ENCODE data around the gene SPTBN1.

Gene SPTBN1

DNA sequence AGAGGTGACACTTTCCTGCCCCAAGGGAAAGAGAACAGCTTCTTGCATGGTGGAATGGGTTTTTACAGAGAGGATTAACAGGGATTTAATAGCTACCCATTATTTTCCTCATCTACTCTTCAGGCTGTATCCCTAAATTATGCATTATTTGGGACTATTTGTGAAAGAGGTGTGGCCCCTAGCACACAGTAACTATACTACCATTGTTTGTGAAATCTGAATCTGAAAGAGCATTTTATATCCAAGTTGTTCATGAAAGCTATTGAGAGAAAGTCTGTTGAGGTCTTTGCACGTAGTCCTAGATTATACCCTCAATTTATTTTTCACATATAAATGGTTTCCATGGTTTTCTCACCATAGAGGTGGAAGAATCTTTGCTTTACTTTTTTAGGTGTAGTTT, 78.1 kb downstream of the SPTBN1 start:
- DNase-seq = no peak

- no peak for DNase-seq
Measured at GRCh38 chr2:54534625-54535024, 78.5 kb downstream of the SPTBN1 start.

- DNase-seq = no peak
Measured at GRCh38 chr2:54535599-54536195, 79.6 kb downstream of the SPTBN1 start.

DNA sequence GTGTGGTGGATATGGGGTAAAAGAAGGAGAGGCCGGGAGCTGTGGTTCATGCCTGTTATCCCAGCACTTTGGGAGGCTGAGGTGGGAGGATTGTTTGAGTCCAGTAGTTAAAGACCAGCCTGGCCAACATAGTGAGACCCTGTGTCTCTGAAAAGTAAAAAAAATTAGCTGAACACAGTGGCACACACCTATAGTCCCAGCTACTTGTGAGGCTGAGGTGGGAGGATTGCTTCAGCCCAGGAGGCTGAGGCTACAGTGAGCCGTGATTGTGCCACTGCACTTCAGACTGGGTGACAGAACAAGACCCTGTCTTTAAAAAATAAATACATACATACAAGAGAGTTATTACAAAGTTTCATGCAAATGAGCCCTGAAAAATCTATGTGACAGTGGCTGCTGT, 80.6 kb downstream of the SPTBN1 start:
- no peak for DNase-seq

- DNase-seq = no peak
Measured at GRCh38 chr2:54538537-54538936, 82.4 kb downstream of the SPTBN1 start.

DNA sequence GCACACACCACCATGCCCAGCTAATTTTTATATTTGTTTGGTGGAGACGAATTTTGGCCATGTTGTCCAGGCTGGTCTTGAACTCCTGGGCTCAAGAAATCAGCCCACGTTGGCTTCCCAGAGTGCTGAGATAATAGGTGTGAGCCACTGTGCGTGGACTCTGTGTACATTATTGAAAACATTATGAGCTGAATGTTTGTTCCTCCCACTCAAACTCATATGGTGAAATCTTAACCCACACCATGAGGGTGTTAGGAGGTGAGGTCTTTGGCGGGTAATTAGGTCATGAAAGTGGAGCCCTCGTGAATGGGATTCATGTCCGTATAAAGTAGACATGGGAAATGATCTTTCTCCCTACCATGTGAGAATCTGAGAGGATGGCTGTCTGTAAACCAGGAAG, 83.6 kb downstream of the SPTBN1 start:
- no peak for DNase-seq

DNA sequence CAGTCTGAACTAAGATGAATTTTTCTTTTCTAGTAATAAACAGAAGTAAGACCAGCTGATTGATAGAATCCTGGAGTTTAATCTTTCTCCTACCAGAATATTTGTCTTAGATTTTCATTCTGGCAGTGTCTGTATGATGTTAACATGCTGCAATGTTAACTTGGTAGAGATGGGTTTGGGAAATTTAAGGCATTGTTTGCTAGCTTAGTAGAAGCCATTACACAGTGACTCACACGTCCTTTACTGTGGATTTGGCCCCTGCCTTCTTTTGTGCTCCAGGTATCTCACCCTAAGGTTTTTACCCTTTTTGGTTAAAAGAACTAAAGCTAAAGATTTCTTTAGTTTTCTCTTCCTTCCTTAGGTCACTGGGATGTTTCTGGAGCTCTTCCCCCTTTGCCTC, 84.1 kb downstream of the SPTBN1 start:
- DNase-seq = no peak

GRCh38 chr2:54541995-54542394, 85.9 kb downstream of the SPTBN1 start:
- DNase-seq = no peak

- DNase-seq = no peak
Measured at GRCh38 chr2:54543733-54544396, 87.7 kb downstream of the SPTBN1 start.

DNA sequence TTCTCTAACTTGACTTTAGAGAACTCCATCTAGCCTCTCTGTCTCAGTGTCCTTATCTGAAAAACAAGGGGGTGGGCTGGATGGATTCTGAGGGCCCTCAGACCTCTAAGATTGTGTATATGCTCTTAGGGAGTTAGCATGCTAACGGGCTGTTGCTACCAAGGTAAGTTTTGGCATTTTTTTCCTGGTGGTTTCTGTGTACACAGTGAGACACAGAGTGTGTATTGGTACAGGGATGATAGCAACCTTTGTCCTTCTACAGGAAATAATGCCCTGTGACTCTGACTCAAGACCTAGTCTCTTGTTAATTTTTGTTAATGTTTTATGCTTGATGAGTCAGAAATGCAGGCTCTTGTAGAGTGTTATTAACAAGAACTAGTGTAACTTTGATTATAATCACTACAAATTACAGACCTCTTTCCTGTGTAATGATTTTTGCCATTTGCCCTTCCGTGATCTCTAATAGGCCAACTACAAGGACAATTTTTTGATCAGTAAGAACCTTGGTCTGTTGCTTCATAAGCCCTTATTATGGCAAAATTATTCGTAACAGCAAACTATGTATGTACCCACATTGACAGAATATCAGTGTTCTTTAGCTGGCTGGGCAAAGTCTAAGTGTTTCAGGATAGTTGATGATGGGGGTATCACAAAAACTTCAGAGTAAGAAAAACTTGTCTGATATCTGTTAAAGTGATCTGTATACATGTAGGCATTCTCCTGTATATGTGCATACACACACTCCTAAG, 89.7 kb downstream of the SPTBN1 start:
- DNase-seq = no peak

DNA sequence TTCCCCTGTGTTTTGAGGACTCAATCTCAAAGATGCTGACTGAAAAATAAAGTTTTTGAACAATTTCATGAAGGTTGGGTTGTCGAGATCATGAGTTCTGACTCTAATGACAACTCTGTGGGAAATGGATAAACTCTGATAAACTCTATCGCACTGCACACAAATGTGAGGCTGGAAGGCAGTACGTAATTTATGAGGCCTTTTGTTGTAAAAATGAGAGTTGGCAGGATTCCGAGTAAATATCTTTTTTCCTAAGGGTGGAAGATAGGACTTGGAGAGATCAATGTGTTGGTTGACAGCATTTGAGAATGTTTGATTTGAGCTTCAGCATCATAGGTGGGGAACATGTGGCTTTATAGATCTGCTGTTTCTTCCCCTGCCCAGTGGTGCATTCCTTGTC, 90.4 kb downstream of the SPTBN1 start:
- no peak for DNase-seq

DNA sequence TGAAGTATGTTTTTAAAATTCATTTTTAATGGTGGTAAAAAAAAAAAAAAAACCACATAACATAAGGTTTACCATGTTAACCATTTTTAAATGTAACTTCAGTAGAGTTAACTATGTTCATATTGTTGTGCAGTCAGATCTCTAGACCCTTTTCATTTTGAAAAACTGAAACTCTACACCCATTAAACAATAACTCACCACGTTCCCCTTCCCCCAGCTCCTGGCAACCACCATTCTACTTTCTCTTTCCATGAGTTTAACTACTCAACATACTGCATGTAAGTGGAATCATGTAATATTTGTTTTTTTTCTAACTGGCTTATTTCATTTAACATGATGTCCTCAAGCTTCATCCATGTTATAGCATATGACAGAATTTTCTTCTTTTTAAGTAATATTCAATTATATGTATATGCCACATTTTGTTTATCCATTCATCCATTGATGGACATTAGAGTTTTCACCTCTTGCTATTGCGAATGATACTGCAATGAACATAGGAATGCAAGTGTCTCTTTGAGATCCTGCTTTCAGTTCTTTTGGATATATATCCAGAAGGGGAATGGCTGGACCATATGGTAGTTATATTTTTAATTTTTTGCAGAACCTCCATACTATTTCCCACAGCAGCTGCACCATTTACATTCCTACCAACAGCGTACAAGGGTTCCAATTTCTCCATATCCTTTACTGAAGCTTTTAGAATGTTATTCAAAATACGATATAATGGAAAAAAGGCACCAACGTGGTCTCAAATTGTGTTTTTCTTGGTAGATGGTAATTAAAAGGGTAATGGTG, 91.0 kb downstream of the SPTBN1 start:
- no peak for DNase-seq

DNA sequence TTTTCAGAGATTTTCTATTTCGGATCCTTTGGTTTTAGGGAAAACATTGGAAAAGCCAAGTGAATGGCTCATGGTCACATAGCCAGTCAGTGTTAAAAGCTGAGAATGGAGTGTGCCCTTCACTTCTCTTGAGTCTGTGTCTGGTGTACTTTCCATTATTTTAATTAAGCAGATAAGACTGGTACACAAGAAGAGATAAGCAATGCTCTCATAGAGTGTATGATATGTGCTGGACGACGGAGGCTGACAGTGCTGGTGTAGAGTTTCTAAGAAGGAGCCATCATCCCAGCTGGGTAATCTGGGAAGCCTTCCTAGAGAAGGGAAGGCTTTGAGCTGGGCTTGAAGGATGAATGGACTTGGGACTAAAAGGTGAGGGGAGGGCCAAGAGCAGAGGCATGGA, 93.3 kb downstream of the SPTBN1 start:
- no peak for DNase-seq

DNA sequence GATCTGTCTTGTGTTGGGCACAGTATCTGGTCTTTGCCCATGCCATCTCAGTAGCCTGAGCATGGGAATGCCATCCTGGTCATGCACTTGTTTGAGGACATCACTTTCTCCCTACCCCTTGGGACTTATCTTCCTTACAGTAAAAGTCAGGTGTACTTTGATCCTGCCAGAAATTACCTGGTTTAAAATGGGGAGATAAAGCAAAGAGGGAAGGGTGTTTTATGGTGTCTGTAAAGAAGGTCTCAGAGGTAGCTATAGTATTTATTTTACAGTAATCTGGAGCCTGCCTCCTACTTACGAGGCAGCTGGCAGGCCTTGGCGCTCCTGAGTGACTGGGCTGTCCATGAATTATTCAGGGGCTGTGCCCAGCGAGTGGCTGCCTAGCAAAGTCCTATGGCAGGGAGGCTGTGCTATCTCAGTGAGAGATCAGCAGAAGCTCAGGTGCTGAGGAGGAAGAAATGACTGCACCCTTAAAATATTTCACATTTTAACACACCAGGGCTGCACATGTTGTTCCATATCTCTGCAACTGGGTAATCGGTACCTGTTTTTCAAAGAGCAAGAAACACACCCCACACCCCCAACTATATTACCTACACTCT, 93.9 kb downstream of the SPTBN1 start:
- DNase-seq = no peak

DNA sequence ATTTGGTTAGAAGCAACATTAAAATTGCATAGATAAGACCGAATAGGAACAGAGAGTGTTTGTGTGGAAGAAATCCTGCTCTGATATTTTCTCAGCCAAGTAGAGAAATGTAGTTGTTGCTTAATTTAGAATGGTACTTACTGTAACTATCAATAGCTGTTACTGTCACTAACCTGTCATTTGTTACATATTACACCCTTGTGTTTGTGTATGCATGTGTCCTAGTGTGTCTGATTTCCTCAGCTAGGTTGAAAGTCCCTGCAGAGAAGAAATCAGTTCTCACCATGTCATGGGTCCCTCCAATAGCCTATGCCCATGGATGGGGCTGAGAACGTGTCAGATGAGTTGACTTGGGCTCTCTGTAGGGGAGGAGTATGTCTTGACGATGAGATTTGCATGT, 94.4 kb downstream of the SPTBN1 start:
- DNase-seq = no peak

GRCh38 chr2:54551123-54551756, 95.1 kb downstream of the SPTBN1 start:
- no peak for DNase-seq

DNA sequence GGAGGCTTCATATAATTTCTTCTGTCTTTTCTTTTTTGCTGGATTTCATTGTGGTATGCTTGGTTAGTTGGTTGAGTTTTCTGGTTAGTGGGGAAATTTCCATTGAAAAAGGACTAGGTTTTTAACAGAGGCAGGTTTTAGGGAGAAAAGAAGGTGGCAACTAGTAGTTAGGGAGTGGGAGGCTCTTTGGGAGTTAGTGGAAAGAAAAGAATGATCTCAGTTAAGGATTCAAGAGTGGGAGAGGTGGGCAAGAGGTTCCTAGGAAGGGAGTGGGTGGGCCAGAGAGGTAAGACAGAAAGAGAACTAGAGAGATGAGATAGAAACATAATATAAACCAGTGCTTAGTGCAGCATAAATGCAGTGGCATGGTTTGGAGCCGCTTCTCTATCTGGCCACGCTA, 96.9 kb downstream of the SPTBN1 start:
- DNase-seq = no peak

DNA sequence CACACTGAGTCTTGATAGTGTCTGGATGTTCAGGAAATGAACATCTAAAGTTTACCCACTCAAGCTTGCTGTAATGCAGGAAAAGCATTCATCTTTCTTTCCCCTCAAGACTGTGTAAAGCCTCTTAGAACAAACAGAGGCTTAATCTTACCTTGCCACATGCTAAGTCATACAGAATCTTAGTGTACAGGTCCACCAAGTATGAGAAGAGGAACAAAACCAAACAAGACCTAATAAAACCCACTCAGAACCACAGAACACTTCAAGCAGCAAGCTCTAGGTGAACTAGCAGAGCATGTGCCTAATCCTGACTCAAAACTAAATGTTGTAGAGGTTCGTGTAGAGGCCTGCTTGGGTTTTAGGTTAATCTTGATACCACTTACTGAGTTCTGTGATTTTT, 97.6 kb downstream of the SPTBN1 start:
- DNase-seq = no peak

DNA sequence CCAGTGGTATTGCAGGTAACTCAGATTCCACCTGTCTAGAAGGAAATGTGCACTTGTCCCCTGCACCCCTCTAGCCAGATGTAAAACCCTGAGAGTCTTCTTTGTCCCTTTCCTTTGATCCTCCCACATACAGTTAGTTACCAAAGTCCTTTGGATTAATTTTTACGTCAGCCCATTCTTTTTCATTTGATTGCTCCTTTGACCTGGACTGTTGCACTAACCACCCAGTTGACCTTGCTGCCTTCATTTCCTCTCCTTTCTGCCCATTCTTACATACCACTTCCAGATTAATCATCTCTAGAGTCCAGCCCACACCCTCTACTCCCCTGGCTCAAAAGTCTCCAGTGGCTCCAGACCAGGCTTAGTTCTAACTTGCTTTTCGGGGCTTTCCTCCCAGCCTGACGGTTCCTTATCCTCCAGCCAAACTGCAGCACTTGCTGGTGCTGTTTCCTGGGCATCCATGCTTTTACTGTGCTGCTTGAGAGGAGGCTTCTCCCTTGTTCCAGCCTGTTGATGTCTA, 99.3 kb downstream of the SPTBN1 start:
- DNase-seq = no peak

GRCh38 chr2:54556621-54557121, 100.5 kb downstream of the SPTBN1 start:
- DNase-seq = no peak

DNA sequence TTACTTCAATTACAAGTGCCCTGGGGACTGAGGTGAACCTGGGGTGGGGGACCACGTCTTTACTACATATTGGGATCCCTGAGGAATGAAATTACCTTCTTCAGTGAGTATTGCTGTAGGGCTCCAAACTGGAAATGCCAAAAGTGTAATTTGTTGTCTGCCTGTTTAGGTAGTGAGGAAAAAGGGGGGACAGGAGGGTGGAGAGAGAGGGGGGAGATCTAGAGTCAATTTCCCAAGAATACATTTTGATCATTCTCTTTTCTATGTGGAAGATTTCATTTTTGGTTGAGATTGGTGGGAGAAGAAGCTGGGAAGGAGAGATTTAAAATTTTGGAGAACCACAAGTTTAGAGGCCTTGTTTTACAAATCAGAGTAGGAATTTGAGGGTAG, 101.1 kb downstream of the SPTBN1 start:
- DNase-seq = no peak

DNA sequence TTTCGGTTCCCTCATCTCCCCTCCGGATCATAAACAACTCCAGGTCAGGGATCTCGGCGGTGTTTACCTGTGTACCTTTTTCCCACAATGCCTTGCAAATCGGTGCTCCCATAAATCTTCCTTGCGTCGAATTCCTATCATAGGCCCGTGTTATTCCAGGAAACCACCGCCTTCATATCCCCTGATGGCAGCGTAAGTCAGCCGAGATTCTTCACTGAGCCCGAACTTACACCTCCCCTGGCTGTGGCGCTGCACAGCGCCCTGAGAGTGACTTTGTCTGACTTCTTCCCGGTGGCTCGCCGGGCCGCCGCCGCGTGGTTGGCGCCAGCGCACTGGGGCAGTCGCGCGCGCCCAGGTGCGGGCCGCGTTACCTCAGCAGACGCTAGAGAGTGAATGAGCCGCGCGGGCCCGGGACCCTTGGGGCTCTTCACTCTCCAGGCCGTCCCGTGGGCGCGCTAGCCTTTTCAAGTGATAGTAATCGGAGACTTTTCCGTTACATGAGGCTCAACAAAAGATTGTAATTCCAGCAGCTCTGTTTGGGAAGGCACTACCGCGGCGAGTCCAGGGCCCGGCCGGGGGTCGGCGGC, 101.6 kb downstream of the SPTBN1 start:
- no peak for DNase-seq
